Sigmoid colon (tissue), 7 donors: ENCODE measurements around the gene CPN1. TPM values are rescaled to one million over a fixed set of nuclear protein-coding genes. Genes with fewer than 3 reads are reported as not detected.
"Not testable (repeated sequence)": the region's sequence is repeated elsewhere in the genome, so short reads cannot be mapped to it uniquely, and the experiment has no call there.

ENCODE experiments used
- DNase-seq: peaks from one replicate; pipeline ENCODE4 v3.0.0-alpha.2; 2019
- H3K27ac ChIP-seq, 4 donors: fragments of 200-600 bp; sonication (generic); one replicate each; pipeline ENCODE4 v1.5.1; 2016 to 2019; ENCODE audit warnings: mild to moderate bottlenecking in 1 of 4
- H3K27me3 ChIP-seq, 3 donors: fragments of 200-600 bp; sonication (generic); one replicate each; pipeline ENCODE4 v1.5.1; 2019; ENCODE audit warnings: mild to moderate bottlenecking in 1 of 3
- H3K36me3 ChIP-seq, 4 donors: fragments of 200-600 bp; sonication (generic); one replicate each; pipeline ENCODE4 v1.5.1; 2016 to 2019
- H3K4me1 ChIP-seq, 4 donors: fragments of 200-600 bp; sonication (generic); one replicate each; pipeline ENCODE4 v1.5.1; 2017 to 2019
- H3K4me3 ChIP-seq, 4 donors: fragments of 200-600 bp; sonication (generic); one replicate each; pipeline ENCODE4 v1.5.1; 2017 to 2019; ENCODE audit warnings: mild to moderate bottlenecking in 2 of 4, moderate library complexity in 1 of 4
- H3K9me3 ChIP-seq, 4 donors: fragments of 200-600 bp in 3 of 4; sonication (generic) in 3 of 4; one replicate each; pipeline versions ENCODE4 v1.5.1 to v1.6.1; 2013 to 2019
- EP300 ChIP-seq, 4 donors: sonication (generic); formaldehyde crosslinking; IDR thresholded peaks; one replicate each; pipeline ENCODE4 v1.6.1; 2017; ENCODE audit warnings: antibody characterized with exemption in 4 of 4
- POLR2A ChIP-seq, 2 donors: fragments of 450-650 bp; IDR thresholded peaks; one replicate each; pipeline ENCODE4 v1.6.1; 2016; ENCODE audit warnings: antibody characterized with exemption in 2 of 2, mild to moderate bottlenecking in 2 of 2, moderate library complexity in 2 of 2
- POLR2AphosphoS5 ChIP-seq, 4 donors: sonication (generic); formaldehyde crosslinking; IDR thresholded peaks; one replicate each; pipeline ENCODE4 v1.6.1; 2017; ENCODE audit warnings: antibody characterized with exemption in 4 of 4
- WGBS, 2 donors: extraction: QIAGEN DNeasy Blood & Tissue Kit; methylation state at CpG; one replicate each; pipeline ENCODE4 v1.1.7; 2013; 5-methylcytosine and 5-hydroxymethylcytosine counted together
- intact Hi-C: fragments of 100-400 bp; cut with DNase I; formaldehyde crosslinking; loops from one replicate; pipeline ENCODE4 v1.15.1; 2023
- polyA plus RNA-seq, 3 donors: library from polyadenylated mRNA; stranded (reverse); fragments of 200-250 nt; gene quantifications; one replicate each; pipeline ENCODE4 v1.2.3, GENCODE V29; 2013
- total RNA-seq, 4 donors: library from RNA; depleted of rRNA; stranded (reverse); fragments of >200 nt; gene quantifications; one replicate each; pipeline ENCODE4 v1.1.0, GENCODE V29; 2016
- TF ChIP-seq, protein P1 (sequence below), 4 experiments: fragments of 450-650 bp in 3 of 4; fragments of 200-600 bp in 1 of 4; IDR thresholded peaks; one replicate each; pipeline ENCODE4 v1.5.1; 2016 to 2019; ENCODE audit warnings: antibody characterized with exemption in 4 of 4, mild to moderate bottlenecking in 3 of 4, moderate library complexity in 2 of 4
- donor health status: healthy with polysubstance abuse.
- donor health status: Bipolar disorder and iron deficiency.
- donor health status: healthy.

The CPN1 gene
- total and polyA plus RNA-seq, 7 donors = 0.60 TPM; not detected in 6

DNA sequence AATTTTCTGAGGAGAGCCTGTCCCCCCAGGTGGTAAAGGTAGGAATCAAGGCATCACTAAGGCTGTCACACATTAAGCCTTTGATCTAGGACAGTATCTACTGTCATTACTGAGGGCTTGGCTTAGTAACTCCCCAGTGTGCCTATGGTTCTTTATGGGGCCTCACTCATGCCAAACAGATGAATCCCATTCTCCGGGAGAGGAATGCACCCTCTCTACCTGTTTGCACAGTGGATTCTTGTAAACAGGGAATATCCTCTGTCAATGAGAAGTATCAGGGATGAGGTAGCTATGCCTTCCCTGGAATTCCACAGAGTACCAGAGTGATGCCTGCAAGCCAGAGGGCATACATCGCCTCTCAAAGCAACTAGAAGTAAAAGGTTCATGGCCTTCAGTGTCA, 3.9 kb upstream of the CPN1 start:
- Histone ChIP-seq H3K36me3 (no peaks in the 10 kb centered on the region), H3K9me3 (no peaks in the 10 kb centered on the region), H3K4me1 (no peaks in the 10 kb centered on the region), H3K27me3 (peaks cover 0 to 6% (median 0%) of the 10 kb centered on the region in 3 donors), H3K27ac (no peak overlapping the region), H3K4me3 (no peak overlapping the region)
- no peak for DNase-seq
- WGBS, 2 donors = 47% methylated on average over 2 of the region's 2 CpGs
- no peak for TF ChIP-seq EP300 (IDR thresholded peaks at IDR 0.05)
- TF ChIP-seq, protein P1, sequence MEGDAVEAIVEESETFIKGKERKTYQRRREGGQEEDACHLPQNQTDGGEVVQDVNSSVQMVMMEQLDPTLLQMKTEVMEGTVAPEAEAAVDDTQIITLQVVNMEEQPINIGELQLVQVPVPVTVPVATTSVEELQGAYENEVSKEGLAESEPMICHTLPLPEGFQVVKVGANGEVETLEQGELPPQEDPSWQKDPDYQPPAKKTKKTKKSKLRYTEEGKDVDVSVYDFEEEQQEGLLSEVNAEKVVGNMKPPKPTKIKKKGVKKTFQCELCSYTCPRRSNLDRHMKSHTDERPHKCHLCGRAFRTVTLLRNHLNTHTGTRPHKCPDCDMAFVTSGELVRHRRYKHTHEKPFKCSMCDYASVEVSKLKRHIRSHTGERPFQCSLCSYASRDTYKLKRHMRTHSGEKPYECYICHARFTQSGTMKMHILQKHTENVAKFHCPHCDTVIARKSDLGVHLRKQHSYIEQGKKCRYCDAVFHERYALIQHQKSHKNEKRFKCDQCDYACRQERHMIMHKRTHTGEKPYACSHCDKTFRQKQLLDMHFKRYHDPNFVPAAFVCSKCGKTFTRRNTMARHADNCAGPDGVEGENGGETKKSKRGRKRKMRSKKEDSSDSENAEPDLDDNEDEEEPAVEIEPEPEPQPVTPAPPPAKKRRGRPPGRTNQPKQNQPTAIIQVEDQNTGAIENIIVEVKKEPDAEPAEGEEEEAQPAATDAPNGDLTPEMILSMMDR (IDR thresholded peaks at IDR 0.05) = no peak
- no peak for TF ChIP-seq POLR2AphosphoS5 (IDR thresholded peaks at IDR 0.05)
- TF ChIP-seq POLR2A (IDR thresholded peaks at IDR 0.05) = no peak
- intact Hi-C loops = no loop called here

DNA sequence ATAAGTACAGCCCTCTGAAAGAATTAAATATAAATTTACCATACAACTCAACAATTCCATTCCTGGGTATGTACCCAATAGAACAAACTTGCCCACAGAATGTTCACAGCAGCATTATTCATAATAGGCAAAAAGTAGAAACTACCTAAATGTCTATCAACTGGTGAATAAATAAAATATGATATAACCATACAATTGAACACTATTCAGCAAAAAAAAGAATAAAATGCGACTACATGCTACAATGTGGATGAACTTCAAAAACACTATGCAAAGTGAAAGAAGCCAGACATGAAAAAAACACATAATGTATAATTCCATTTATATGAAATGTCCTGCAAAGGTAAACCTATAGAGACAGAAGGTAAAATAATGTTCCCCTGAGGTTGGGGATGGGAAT, 2.0 kb upstream of the CPN1 start:
- H3K36me3 ChIP-seq = no peaks in the 10 kb centered on the region
- no peak for TF ChIP-seq POLR2A (IDR thresholded peaks at IDR 0.05)
- no peak for TF ChIP-seq POLR2AphosphoS5 (IDR thresholded peaks at IDR 0.05)
- TF ChIP-seq, protein P1 (IDR thresholded peaks at IDR 0.05) = no peak
- TF ChIP-seq EP300 (IDR thresholded peaks at IDR 0.05) = no peak
- no peaks in the 10 kb centered on the region for H3K9me3 ChIP-seq
- intact Hi-C loops = no loop called here
- 69 to 79% methylated on average over 1 of the region's 1 CpG for WGBS, 2 donors
- DNase-seq = no peak
- H3K4me1 ChIP-seq = no peaks in the 10 kb centered on the region
- H3K27me3 ChIP-seq = peaks cover 0 to 6% (median 0%) of the 10 kb centered on the region in 3 donors
- H3K4me3 ChIP-seq = no peak overlapping the region
- no peak overlapping the region for H3K27ac ChIP-seq

DNA sequence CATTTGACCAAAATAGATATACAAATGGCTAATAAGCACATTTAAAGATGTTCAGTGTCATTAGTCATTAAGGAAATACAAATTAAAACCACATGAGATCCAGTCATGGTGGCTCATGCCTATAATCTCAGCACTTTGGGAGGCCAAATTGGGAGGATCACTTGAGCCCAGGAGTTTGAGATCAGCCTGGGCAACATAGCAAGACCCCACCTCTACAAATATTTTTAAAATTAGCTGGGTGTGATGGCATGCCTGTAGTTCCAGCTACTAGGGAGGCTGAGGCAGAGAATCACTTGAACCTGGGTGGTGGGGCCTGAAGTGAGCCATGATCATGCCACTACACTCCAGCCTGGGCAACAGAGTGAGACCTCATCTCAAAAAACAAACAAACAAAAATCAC, 607 bp upstream of the CPN1 start:
- H3K4me1 ChIP-seq, H3K36me3 ChIP-seq, H3K4me3 ChIP-seq, intact Hi-C loops, H3K27ac ChIP-seq, H3K9me3 ChIP-seq, DNase-seq, H3K27me3 ChIP-seq: not testable (repeated sequence)

DNA sequence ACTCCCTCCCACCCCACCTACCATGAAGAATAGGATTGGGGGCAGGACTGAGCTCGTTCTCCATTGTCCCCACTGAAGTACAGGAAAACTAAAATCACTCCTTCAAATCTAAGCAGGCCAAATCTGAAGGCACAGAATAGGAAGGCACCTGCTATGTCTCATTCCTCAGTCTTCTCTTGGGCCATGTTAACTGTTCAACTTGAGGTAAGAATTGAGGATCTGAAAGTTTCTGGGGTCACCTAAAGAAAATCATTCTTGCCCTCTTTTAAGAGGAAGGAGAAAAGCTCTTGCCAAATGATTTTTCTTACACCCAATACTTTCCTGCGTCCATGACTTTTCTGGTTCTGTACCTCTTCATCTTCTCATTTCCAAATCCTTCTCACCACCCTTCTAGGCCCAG, 4.9 kb downstream of the CPN1 start:
- intact Hi-C loops = no loop called here
- Histone ChIP-seq H3K27ac (no peak overlapping the region), H3K4me3 (no peak overlapping the region), H3K27me3 (no peaks in the 10 kb centered on the region), H3K36me3 (no peaks in the 10 kb centered on the region), H3K9me3 (no peaks in the 10 kb centered on the region), H3K4me1 (no peaks in the 10 kb centered on the region)
- 59 to 69% methylated on average over 2 of the region's 2 CpGs for WGBS, 2 donors
- DNase-seq = no peak
- TF ChIP-seq, protein P1 (IDR thresholded peaks at IDR 0.05) = no peak
- no peak for TF ChIP-seq EP300 (IDR thresholded peaks at IDR 0.05)
- TF ChIP-seq POLR2A (IDR thresholded peaks at IDR 0.05) = no peak
- no peak for TF ChIP-seq POLR2AphosphoS5 (IDR thresholded peaks at IDR 0.05)

DNA sequence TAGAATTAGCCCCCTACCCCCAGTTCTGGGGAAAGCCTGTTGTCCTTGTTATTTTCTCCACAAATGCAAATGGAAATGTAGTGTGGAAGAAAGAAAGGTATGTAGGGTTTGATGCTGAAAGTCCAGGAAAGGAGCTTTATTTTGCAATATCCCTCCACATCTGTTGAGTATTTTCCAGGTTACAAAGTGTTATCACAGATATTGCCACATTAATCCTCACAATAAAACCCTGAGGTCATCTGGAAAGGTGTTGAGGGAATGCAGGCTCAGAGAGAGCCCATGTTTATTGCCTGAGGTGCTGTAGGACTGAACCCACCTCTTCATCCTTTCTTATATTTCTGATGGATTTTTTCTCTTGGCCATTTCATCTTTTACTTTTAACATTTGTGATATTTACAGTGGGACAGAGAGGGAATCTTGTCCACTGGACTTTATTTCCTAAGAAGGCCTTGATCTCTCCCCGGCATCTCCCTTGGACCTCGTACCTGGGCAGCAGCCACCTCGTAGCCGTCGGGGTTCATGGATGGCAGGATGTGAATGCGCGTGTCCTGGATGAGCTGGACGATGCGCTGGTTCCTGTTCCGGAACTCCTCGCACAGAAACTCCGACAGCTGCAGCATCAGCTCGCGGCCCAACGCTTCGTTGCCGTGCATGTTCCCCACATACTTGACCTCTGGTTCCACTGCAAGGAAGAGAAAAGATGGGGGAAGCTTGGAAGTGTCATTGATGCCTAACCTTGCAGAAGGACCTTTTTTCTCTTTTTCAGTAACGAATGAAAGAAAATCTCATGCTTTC, 6.0 kb downstream of the CPN1 start:
- no peaks in the 10 kb centered on the region for H3K9me3 ChIP-seq
- H3K4me1 ChIP-seq = no peaks in the 10 kb centered on the region
- no peaks in the 10 kb centered on the region for H3K36me3 ChIP-seq
- WGBS, 2 donors = 94% methylated on average over 18 of the region's 18 CpGs
- intact Hi-C loops = no loop called here
- no peaks in the 10 kb centered on the region for H3K27me3 ChIP-seq
- TF ChIP-seq EP300 (IDR thresholded peaks at IDR 0.05) (no peak), POLR2A (IDR thresholded peaks at IDR 0.05) (no peak), POLR2AphosphoS5 (IDR thresholded peaks at IDR 0.05) (no peak)
- TF ChIP-seq, protein P1 (IDR thresholded peaks at IDR 0.05) = no peak
- DNase-seq = no peak
- H3K27ac ChIP-seq = no peak overlapping the region
- H3K4me3 ChIP-seq = no peak overlapping the region
